Activated CD4-positive, alpha-beta T cell treated with anti-CD3 and anti-CD28 coated beads, Interleukin-2, amount 50 U/mL, for 48 hours (primary cell): ENCODE measurements around the gene IDUA.

Experiments
- DNase-seq, 2 experiments: peaks; one replicate each; pipeline ENCODE4 v3.0.0-alpha.2; 2020

The IDUA gene

GRCh38 chr4:1017706-1018105 is 30.9 kb downstream of the IDUA start:
- no peak for DNase-seq

DNA sequence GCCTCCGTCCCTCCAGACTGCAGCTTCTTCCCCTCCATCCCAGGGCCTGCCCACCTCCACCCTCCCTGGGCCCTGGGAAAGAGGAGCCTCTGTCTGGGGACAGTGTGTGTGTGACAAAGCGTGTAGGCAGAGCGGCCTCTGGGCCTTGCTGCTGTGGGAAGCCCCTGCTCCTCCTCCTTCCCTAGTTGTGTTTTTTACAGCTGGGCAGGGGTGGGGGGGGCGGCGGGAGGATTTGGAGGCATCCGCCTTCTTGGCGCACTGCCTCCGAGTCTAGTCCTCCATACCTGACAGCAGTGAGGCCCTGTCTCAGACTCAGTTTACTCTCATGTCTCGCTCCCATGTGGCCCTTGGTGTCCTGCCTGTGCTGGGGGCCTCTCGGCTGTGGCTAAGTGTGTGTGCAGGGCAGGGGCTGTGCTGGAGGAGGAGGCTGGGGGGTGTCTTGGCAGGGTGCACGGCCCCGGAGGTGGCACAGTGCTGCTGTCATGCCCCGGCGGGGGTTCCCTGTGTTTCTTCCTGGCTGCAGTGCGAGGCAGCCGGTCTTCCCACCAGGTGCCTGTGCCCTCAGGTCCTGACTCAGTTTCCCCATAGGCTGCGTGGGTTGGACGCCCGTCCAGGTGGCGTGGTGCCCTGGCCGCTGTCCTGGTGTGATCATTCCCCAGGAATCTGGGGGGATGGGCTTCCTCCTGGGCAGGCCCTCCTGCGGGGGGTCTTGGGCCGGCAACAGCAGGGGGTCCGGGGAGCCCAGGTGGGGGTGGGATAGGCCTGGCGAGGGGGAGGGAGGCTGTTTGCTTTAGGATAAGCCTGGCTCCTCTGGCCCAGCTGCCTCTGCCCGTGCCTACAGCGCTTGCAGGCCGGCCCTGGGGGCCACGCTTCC is 31.5 kb downstream of the IDUA start:
- DNase-seq = no peak

- no peak for DNase-seq
These were observed 32.5 kb downstream of the IDUA start for GRCh38 chr4:1019320-1019719.

- no peak for DNase-seq
These were observed 33.1 kb downstream of the IDUA start for GRCh38 chr4:1019729-1020470.

GRCh38 chr4:1021386-1022050 is 34.7 kb downstream of the IDUA start:
- no peak for DNase-seq

DNA sequence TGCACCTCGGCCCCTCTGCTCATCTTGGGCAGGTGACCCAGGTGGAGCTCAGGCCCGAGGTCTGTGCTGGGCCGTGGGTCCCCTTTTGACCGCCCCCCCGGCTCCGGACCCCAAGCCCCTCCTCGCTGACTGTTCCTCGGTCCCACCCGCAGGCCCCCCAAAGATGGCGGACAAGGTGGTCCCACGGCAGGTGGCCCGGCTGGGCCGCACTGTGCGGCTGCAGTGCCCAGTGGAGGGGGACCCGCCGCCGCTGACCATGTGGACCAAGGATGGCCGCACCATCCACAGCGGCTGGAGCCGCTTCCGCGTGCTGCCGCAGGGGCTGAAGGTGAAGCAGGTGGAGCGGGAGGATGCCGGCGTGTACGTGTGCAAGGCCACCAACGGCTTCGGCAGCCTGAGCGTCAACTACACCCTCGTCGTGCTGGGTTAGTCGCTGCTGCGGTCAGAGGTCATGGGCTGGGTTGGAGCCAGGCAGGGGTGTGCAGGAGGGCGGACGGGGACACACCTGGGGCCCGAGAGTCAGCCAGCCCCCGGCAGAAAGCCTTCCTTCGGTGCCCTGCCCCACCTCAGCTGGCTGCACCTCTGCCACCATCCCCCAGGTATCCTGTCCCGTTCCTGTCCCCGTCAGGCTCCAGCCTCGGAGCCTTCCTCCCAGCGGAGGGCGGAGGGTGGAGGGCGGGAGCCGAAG is 35.4 kb downstream of the IDUA start:
- DNase-seq = no peak

- DNase-seq = no peak
These were observed 35.9 kb downstream of the IDUA start for GRCh38 chr4:1022739-1023066.

- no peak for DNase-seq
These were observed 36.3 kb downstream of the IDUA start for GRCh38 chr4:1023075-1023640.

GRCh38 chr4:1023895-1024740 is 37.3 kb downstream of the IDUA start:
- DNase-seq = no peak

GRCh38 chr4:1024882-1025545 is 38.2 kb downstream of the IDUA start:
- no peak for DNase-seq

- DNase-seq = peak; percentile 75 to 77
These were observed 39.3 kb downstream of the IDUA start for GRCh38 chr4:1026115-1026514.

DNA sequence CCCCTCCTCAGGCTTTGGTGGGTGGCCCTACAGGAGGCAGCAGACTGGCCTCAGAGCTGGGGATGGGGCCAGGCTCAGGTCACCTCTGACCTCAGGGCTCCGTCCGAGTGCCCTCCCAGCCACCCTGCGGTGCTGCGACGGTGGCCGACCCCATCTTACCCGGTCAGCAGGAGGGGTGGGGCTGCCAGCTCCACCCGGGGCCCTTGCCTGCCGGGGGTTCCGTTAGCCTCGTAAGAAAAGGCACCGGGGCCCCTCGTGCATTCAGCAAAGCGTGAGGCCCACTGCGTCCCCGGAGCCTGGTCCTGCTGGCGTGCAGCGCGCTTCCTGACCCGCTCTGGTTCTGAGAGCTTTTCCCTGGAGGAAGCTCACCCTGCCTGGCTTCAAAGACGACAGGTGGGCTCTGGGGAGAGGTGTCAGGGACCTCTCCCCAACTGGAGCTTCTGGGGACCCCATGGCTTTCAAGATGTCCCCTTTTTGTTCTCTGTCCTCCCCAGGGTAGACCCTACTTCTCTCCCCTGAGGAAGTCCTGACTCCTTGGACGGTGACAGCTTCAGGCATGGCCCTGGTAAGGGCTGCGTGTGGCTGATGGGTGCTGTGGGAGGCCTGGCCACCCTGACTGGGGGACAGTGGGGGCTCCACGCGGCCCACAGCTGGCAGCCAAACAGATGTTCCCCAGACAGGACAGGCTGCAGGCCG is 40.5 kb downstream of the IDUA start:
- DNase-seq = no peak

- no peak for DNase-seq
These were observed 41.0 kb downstream of the IDUA start for GRCh38 chr4:1027915-1028238.

- DNase-seq = no peak
These were observed 41.9 kb downstream of the IDUA start for GRCh38 chr4:1028574-1029220.

DNA sequence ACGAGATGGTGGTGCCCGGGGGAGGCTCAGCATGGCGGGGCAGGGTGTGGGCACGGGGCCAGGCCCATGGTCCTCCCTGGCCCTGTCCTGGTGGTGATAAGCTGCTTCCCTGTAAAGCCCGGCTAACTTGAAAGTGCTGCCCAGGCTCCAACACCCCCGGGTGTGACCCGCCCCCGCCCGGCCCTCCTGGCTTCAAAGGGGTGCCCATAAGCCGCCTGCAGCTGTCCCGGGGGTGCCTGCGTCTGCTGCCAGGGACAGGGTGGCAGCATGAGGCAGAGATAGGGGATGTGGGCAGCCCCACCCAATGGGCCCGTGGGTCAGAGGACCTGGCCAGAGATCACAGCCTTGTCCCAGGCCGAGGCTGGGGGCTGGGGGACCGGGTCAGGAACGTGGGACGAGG is 42.7 kb downstream of the IDUA start:
- DNase-seq = no peak

GRCh38 chr4:1030031-1030430 is 43.2 kb downstream of the IDUA start:
- DNase-seq = no peak

GRCh38 chr4:1030559-1030958 is 43.7 kb downstream of the IDUA start:
- no peak for DNase-seq

DNA sequence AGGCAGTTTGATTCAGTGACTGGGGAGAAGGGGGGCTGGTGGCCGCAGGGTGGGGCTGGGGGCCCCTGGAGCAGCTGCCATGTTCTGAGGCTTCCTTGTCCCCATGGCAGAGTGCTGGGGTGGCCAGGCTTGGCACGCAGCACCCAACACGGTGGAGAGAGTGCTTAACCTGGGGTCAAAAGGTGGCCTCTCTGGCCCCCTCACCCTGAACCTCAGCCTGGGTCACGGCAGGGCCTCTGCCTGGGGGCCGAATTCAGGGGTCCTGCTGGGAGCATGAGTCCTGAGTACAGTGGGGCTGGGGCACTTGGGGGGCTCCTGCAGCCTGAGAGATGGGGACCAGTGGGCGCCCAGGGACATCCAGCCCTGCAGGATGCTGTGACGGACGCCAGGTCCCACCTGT is 44.5 kb downstream of the IDUA start:
- DNase-seq = no peak

GRCh38 chr4:1031956-1032795 is 45.3 kb downstream of the IDUA start:
- no peak for DNase-seq
